HG02938 (cell line): ENCODE measurements around the gene STRAP.
"Not testable (repeated sequence)": the region's sequence is repeated elsewhere in the genome, so short reads cannot be mapped to it uniquely, and the experiment has no call there.

Experiments
- ATAC-seq: cut with Tn5 transposase; IDR thresholded peaks from one replicate; pipeline ENCODE4 v1.9.1; 2021; ENCODE audit warnings: mild to moderate bottlenecking, moderate library complexity; ENCODE audit not compliant: unreplicated experiment

The STRAP gene

GRCh38 chr12:15919418-15919817 is 37.2 kb downstream of the STRAP start:
- ATAC-seq, result no peak

- no peak for ATAC-seq
Measured at GRCh38 chr12:15924956-15925355, 42.8 kb downstream of the STRAP start.

GRCh38 chr12:15928346-15928745 is 46.2 kb downstream of the STRAP start:
- no peak for ATAC-seq

GRCh38 chr12:15928870-15929571 is 46.8 kb downstream of the STRAP start:
- ATAC-seq, result no peak

- peak; percentile 67 for ATAC-seq
Measured at GRCh38 chr12:15931590-15932053, 49.4 kb downstream of the STRAP start.

- ATAC-seq, result no peak
Measured at GRCh38 chr12:15932327-15932726, 50.1 kb downstream of the STRAP start.

GRCh38 chr12:15932971-15933370 is 50.8 kb downstream of the STRAP start:
- no peak for ATAC-seq

GRCh38 chr12:15933751-15934150 is 51.6 kb downstream of the STRAP start:
- no peak for ATAC-seq

GRCh38 chr12:15936751-15937150 is 54.6 kb downstream of the STRAP start:
- no peak for ATAC-seq

- ATAC-seq, result no peak
Measured at GRCh38 chr12:15937902-15938301, 55.7 kb downstream of the STRAP start.

- no peak for ATAC-seq
Measured at GRCh38 chr12:15939111-15939510, 56.9 kb downstream of the STRAP start.

- ATAC-seq, result no peak
Measured at GRCh38 chr12:15942475-15942874, 60.3 kb downstream of the STRAP start.

GRCh38 chr12:15943519-15943918 is 61.3 kb downstream of the STRAP start:
- ATAC-seq, result not testable (repeated sequence)

GRCh38 chr12:15948461-15948860 is 66.3 kb downstream of the STRAP start:
- ATAC-seq, result not testable (repeated sequence)
